Astrocyte of the spinal cord (primary cell): Measurements from ENCODE around the gene LYZL1.
"Not testable (repeated sequence)": the region's sequence is repeated elsewhere in the genome, so short reads cannot be mapped to it uniquely, and the experiment has no call there.

Source experiments
- DNase-seq: peaks from one replicate; pipeline ENCODE4 v3.0.0; 2011; ENCODE audit warnings: low read depth, low spot score
- H3K4me3 ChIP-seq: 2 replicates; pipeline ENCODE4 v1.5.1; 2011; ENCODE audit warnings: low read depth, mild to moderate bottlenecking, low read length, moderate library complexity
- in situ Hi-C: cut with HindIII; loops from 2 replicates; pipeline ENCODE4 v1.10.0; 2017; ENCODE audit warnings: low sequenced_read_pairs
- TF ChIP-seq, protein P1 (sequence below): IDR thresholded peaks from 2 replicates; pipeline ENCODE4 v1.5.1; 2012; ENCODE audit warnings: low read depth, mild to moderate bottlenecking, low read length, inconsistent platforms

Gene LYZL1

DNA sequence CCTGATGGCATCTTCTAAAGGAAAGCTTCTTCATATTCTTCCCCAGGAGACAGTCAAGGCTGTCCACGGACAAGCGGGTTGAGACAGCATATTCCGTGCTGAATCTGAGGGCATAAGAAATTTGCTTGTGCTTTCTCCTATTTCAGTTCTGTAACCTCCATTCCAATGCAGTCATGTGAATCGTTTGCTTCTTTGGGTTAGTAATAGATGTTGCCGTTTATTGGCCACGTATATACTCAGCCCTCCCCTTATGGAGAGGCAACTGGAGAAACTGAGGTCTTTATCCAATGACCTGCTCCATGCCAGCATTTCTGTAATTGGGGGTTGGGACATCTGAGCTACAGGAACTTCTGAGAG is 38.9 kb downstream of the LYZL1 start:
- in situ Hi-C loops, result no loop called here
- no peak overlapping the region for H3K4me3 ChIP-seq
- no peak for DNase-seq
- TF ChIP-seq, protein P1, sequence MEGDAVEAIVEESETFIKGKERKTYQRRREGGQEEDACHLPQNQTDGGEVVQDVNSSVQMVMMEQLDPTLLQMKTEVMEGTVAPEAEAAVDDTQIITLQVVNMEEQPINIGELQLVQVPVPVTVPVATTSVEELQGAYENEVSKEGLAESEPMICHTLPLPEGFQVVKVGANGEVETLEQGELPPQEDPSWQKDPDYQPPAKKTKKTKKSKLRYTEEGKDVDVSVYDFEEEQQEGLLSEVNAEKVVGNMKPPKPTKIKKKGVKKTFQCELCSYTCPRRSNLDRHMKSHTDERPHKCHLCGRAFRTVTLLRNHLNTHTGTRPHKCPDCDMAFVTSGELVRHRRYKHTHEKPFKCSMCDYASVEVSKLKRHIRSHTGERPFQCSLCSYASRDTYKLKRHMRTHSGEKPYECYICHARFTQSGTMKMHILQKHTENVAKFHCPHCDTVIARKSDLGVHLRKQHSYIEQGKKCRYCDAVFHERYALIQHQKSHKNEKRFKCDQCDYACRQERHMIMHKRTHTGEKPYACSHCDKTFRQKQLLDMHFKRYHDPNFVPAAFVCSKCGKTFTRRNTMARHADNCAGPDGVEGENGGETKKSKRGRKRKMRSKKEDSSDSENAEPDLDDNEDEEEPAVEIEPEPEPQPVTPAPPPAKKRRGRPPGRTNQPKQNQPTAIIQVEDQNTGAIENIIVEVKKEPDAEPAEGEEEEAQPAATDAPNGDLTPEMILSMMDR, result no peak

DNA sequence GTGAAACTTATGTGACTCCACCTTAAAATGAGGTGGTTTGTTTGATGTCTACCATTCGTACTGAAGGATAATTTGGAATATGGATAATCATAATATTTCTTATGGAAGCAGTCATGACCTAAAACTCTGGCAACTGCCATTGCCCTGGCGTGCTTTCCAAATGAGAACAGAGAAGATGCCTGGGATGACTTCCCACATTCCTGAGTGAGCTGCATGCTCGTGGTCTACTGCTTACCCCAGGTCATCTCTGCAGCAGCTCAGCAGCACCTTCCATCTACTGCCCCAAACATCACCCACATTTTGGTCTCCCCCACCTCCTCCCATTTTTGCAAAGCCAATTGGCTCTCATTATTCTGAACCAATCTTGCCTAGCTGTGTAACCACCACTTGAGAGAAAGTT is 40.1 kb downstream of the LYZL1 start:
- in situ Hi-C loops, result no loop called here
- no peak overlapping the region for H3K4me3 ChIP-seq
- peak; percentile 14 for DNase-seq
- TF ChIP-seq, protein P1, result no peak

DNA sequence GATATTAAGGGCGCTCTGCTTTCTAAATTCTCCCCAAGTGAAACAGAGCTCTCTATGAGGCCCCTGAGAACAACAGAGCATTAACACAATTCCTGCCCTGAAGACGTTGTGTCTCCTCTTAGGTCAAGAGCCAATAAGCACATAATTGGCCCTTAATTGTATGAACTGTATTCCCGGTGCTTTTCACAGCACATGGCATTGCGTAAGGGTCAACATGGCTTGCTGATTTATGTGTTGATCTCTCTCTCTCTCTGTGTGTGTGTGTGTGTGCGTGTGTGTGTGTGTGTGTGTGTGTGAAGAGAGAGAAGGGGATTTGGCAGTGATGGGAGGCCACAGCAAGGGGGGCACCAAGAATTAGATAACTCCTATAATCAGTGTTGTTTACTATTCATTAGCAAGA is 40.5 kb downstream of the LYZL1 start:
- H3K4me3 ChIP-seq, result no peak overlapping the region
- TF ChIP-seq, protein P1, result no peak
- no peak for DNase-seq
- in situ Hi-C loops, result no loop called here

DNA sequence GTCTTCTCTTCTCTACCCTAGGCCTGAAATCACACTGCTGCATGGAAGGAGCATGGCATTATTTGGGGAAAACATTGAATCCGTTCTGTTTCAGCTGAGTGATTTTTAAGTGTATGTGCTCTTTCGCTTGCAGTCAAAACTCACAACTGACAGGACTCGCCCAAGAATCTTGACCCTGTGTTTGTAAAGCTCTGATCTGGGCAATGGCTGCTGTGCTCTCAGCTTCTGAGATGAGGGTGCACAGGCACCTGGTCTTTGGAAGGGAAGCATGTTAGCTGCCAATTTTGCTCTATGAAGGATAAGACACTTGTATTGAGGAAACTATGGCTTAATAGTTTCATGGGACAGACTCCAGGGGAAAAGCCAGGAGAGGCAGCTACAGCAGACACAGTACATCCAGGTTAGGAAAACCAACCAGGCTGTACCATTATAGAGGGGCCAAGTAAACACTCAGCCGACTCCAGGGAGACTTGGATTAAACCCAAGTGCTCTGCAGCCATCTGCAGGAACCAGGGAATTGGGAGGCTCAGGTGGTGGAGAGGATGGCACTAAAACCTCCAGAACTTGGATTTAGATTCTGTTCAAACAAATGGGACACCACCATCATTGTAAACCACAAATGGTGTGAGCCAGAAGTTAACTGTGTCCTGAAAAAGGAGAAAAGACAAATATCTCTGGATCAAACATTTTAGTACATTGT is 43.3 kb downstream of the LYZL1 start:
- DNase-seq, result no peak
- TF ChIP-seq, protein P1, result no peak
- no peak overlapping the region for H3K4me3 ChIP-seq
- in situ Hi-C loops, result no loop called here

DNA sequence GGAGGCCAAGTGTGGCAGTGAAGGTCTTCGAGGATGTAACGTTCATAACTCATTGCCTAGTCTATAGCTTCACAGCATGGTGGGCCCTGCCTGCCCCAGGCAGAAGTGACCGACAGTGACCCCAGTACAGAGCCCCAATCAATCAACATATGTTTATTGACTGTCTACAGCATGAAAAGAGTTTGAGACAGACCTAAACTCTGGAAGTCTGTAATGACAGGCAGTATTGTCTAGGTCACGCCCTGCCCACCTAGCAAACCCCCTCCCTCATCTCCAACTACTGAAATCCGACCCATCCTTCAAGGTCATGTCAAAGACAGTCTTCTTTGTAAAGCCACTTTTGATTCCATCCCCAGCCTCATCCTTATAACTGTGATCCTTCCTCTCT is 43.9 kb downstream of the LYZL1 start:
- no peak overlapping the region for H3K4me3 ChIP-seq
- DNase-seq, result no peak
- TF ChIP-seq, protein P1, result no peak
- in situ Hi-C loops, result no loop called here

DNA sequence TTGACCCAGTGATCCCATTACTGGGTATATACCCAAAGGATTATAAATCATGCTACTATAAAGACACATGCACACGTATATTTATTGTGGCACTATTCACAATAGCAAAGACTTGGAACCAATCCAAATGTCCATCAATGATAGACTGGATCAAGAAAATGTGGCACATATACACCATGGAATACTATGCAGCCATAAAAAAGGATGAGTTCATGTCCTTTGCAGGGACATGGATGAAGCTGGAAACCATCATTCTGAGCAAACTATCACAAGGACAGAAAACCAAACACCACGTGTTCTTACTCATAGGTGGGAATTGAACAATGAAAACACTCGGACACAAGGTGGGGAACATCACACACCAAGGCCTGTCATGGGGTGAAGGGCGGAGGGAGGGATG is 48.7 kb downstream of the LYZL1 start:
- DNase-seq, H3K4me3 ChIP-seq, in situ Hi-C loops: not testable (repeated sequence)

DNA sequence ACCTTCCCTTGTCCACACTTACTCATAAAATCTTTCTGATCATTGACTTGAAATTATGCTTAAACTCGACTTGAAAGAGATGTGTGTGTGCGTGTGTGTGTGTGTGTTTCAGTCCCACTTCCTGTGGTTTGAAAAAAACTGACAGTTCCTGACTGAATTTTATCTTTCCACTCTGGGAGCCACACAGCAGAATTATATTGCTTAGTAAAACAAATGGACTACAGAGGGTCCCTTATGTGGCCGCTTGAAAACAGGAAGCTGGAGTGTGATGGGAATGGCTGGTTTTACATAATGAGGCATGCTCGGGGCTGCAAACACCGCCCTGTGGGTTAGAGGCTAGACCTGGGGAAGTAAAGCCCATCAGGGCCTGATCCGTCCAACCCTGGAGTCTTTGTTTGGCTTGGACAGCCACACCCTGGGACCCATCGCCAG is 54.8 kb downstream of the LYZL1 start:
- TF ChIP-seq, protein P1, result no peak
- in situ Hi-C loops, result no loop called here
- DNase-seq, result no peak
- no peak overlapping the region for H3K4me3 ChIP-seq
